K562 (cell line): ENCODE data around the gene NPM1. TPM values are rescaled to one million over a fixed set of nuclear protein-coding genes. Genes with fewer than 3 reads are reported as not detected.

ENCODE experiments used
- ATAC-seq: fragments of 200-7000 bp; cut with Tn5 transposase; 3 replicates; pipeline ENCODE4 v1.9.1; 2020; ENCODE audit warnings: moderate library complexity
- BruUV-seq: library from RNA; stranded (reverse); fragments of 400-500 nt; replicated peaks from 2 replicates; lab custom pipeline; 2021; lab: Mats Ljungman, UMichigan
- CTCF ChIA-PET: fragments of 300-600 bp; formaldehyde crosslinking; extraction: SDS; loops from one replicate; lab custom pipeline; 2021; ENCODE audit warnings: low intra/inter-chr PET ratio; lab: Yijun Ruan, JAX
- POLR2A ChIA-PET: fragments of 300-600, 350-650 bp; sonication (Branson Sonifier 250); formaldehyde crosslinking; extraction: SDS; loops from one replicate; lab custom pipeline; 2021; ENCODE audit warnings: antibody characterized with exemption, inconsistent platforms; lab: Yijun Ruan, JAX
- DNase-seq, 4 experiments: peaks; one replicate each; pipeline versions ENCODE4 v3.0.0 to v3.0.0-alpha.2; 2011 to 2018; ENCODE audit warnings: low spot score in 3 of 4, mixed read lengths in 3 of 4; ENCODE audit errors: extremely low read depth in 1 of 4
- FAIRE-seq: peaks from 2 replicates; lab custom pipeline; 2011; peaks lifted over from hg19 to GRCh38; lab: Jason Lieb, UNC
- H2AFZ ChIP-seq: 2 replicates; pipeline ENCODE4 v1.6.0; 2011; ENCODE audit warnings: low read depth, low read length, control low read depth, inconsistent platforms
- H3K27ac ChIP-seq: fragments of 200-600 bp; 3 replicates; pipeline ENCODE4 v1.8.0; 2011; ENCODE audit warnings: low read depth, mild to moderate bottlenecking, control low read depth, inconsistent platforms, low read length, moderate library complexity, mixed read lengths; ENCODE audit errors: extremely low read depth
- H3K27me3 ChIP-seq, 2 experiments: fragments of 300-600 bp in 1 of 2; 2 replicates in 1 of 2; 3 replicates in 1 of 2; pipeline versions ENCODE4 v1.6.0 to v1.8.0; 2011; ENCODE audit warnings: inconsistent platforms in 2 of 2, low read length in 2 of 2, mild to moderate bottlenecking in 1 of 2, mixed read lengths in 1 of 2, moderate library complexity in 1 of 2; ENCODE audit not compliant: control insufficient read depth in 2 of 2, insufficient read depth in 2 of 2
- H3K36me3 ChIP-seq: fragments of 300-600 bp; 3 replicates; pipeline ENCODE4 v1.8.0; 2011; ENCODE audit warnings: mild to moderate bottlenecking, low read length, inconsistent platforms; ENCODE audit not compliant: control insufficient read depth, insufficient read depth
- H3K4me1 ChIP-seq, 2 experiments: fragments of 200-600 bp in 1 of 2; replicated peaks in 1 of 2; 2 replicates in 1 of 2; 3 replicates in 1 of 2; pipeline versions ENCODE4 v1.5.1 to v1.8.0; 2011; ENCODE audit warnings: inconsistent platforms in 2 of 2, low read length in 2 of 2, mild to moderate bottlenecking in 1 of 2, mixed read lengths in 1 of 2, moderate library complexity in 1 of 2; ENCODE audit not compliant: control insufficient read depth in 2 of 2, insufficient read depth in 2 of 2
- H3K4me2 ChIP-seq: 2 replicates; pipeline ENCODE4 v1.6.1; 2011; ENCODE audit warnings: low read length, control low read depth, inconsistent platforms, mixed read lengths; ENCODE audit not compliant: insufficient read depth
- H3K4me3 ChIP-seq: fragments of 200-600 bp; sonication (generic), shearing (Covaris generic); 2 replicates; pipeline ENCODE4 v1.5.1; 2016; ENCODE audit warnings: control low read depth, inconsistent platforms
- H3K79me2 ChIP-seq: fragments of 200-600 bp; 3 replicates; pipeline ENCODE4 v1.8.0; 2011; ENCODE audit warnings: low read length, inconsistent platforms; ENCODE audit not compliant: control insufficient read depth, insufficient read depth
- H3K9ac ChIP-seq, 2 experiments: 2 replicates each; pipeline versions ENCODE4 v1.6.0 to v1.6.1; 2011; ENCODE audit warnings: low read depth in 2 of 2, low read length in 2 of 2, control low read depth in 1 of 2, inconsistent platforms in 1 of 2, mild to moderate bottlenecking in 1 of 2, mixed read lengths in 1 of 2; ENCODE audit not compliant: insufficient read depth in 1 of 2
- H3K9me1 ChIP-seq: one replicate; pipeline ENCODE4 v1.6.0; 2011; ENCODE audit warnings: inconsistent platforms, mild to moderate bottlenecking, low read length, moderate library complexity; ENCODE audit not compliant: control insufficient read depth, insufficient read depth
- H3K9me3 ChIP-seq: replicated peaks from 2 replicates; pipeline ENCODE4 v1.5.1; 2011; ENCODE audit warnings: low read depth, low read length, inconsistent platforms; ENCODE audit not compliant: control insufficient read depth, insufficient read depth
- H4K20me1 ChIP-seq: replicated peaks from 2 replicates; pipeline ENCODE4 v1.6.1; 2011; ENCODE audit warnings: low read length, inconsistent platforms, mixed read lengths; ENCODE audit not compliant: control insufficient read depth, insufficient read depth
- NFIC ChIP-seq: fragments of 450-650 bp; IDR thresholded peaks from 2 replicates; pipeline ENCODE4 v1.6.1; 2017; ENCODE audit warnings: mild to moderate bottlenecking, inconsistent platforms
- ZFX ChIP-seq: sonication (generic); formaldehyde crosslinking; IDR thresholded peaks from 2 replicates; pipeline ENCODE4 v1.8.0; 2022; ENCODE audit warnings: mild to moderate bottlenecking, missing genetic modification reagents, moderate library complexity
- ZNF212 ChIP-seq: fragments of 450-650 bp; formaldehyde crosslinking; IDR thresholded peaks from 2 replicates; pipeline ENCODE4 v1.4.0; 2020; ENCODE audit warnings: mild to moderate bottlenecking
- WGBS: fragments of 100-300 bp; shearing (Covaris generic); methylation state at CpG from one replicate; pipeline ENCODE4 v1.1.6; 2016; ENCODE audit warnings: low coverage, mixed read lengths; ENCODE audit not compliant: insufficient coverage; ENCODE audit errors: missing lambda C conversion rate; 5-methylcytosine and 5-hydroxymethylcytosine counted together
- in situ Hi-C: fragments of 300-500 bp; cut with MboI; formaldehyde crosslinking; loops from 4 replicates; pipeline ENCODE4 v1.15.0; 2018; ENCODE audit warnings: inconsistent platforms, mixed read lengths
- intact Hi-C: fragments of 100-400 bp; cut with micrococcal nuclease; formaldehyde crosslinking; loops from 2 replicates; pipeline ENCODE4 v1.14.2; 2022
- polyA plus RNA-seq, 8 experiments: library from polyadenylated mRNA; depleted of rRNA in 4 of 8; stranded (reverse) in 5 of 8; unstranded in 3 of 8; fragments of >200 nt; fragmentation: Nextera tagmentation in 2 of 8; fragmentation: Illumina TruSeq in 1 of 8; extraction: Ambion mirVana in 2 of 8; extraction: Trizol in 1 of 8; gene quantifications; 2 replicates each; pipeline versions ENCODE4 v1.2.1 to v1.2.3, GENCODE V29; 2011 to 2014; ENCODE audit warnings: inconsistent platforms in 1 of 8, missing spikeins in 1 of 8
- total RNA-seq, 7 experiments: library from RNA; depleted of rRNA in 6 of 7; stranded (reverse); fragments of >200 nt in 6 of 7; fragmentation: Illumina TruSeq in 2 of 7; extraction: Trizol in 2 of 7; gene quantifications; 2 replicates each; pipeline versions ENCODE4 v1.2.1 to v1.2.3, GENCODE V29; 2011 to 2021; ENCODE audit warnings: low replicate concordance in 1 of 7

The NPM1 gene
- total and polyA plus RNA-seq, 9 of the 15 experiments (the other 6 are each of a cell fraction or from before 2014, with no cell fraction given) = 2,438 to 6,909 (median 5,639) TPM

GRCh38 chr5:171415115-171415730 is 27.6 kb downstream of the NPM1 start:
- FAIRE-seq (no peak), DNase-seq (no peak), ATAC-seq (no peak)
- Histone ChIP-seq H3K4me2 (no peak overlapping the region), H3K4me1 (peaks cover 9 to 15% of the 10 kb centered on the region in 2 experiments; a peak in 3 of 5 replicates), H3K79me2 (0 out of 3 replicates have a peak, but pooled peaks cover 3% of the 10 kb centered on the region), H3K9me1 (no peaks in the 10 kb centered on the region), H3K9me3 (no peaks in the 10 kb centered on the region), H4K20me1 (peaks cover 13% of the 10 kb centered on the region; the same call in 1 of the 2 replicates), H3K4me3 (no peak overlapping the region), H2AFZ (no peak overlapping the region), H3K27me3 (no peaks in the 10 kb centered on the region), H3K27ac (no peak overlapping the region), H3K9ac (no peak overlapping the region), H3K36me3 (peaks cover 33% of the 10 kb centered on the region)
- TF ChIP-seq ZFX (CRISPR knock-in tag) = no peak
- no peak for TF ChIP-seq ZNF212
- TF ChIP-seq NFIC = peak; percentile 49; the same call in 1 of the 2 replicates
- 44% methylated on average over 9 of the region's 9 CpGs for WGBS
- ChIA-PET CTCF (no interaction called here), POLR2A (interaction anchor here (0.6 to 1.3 kb wide), 5 partner anchors 26 to 955 kb away, joined by 3 to 5 read pairs (median 3); no protein-coding TSS in a partner anchor)
- in situ Hi-C loops (loop anchor here (5.0 to 10.0 kb wide), 2 partner anchors 492 to 620 kb away; no protein-coding TSS in a partner anchor), intact Hi-C loops (loop anchor here (5.0 kb wide), 3 partner anchors 67 to 637 kb away; no protein-coding TSS in a partner anchor)
- no TSS peak for BruUV-seq
